Astrocyte of the cerebellum (primary cell): ENCODE data around the gene MS4A6A.
"Not testable (repeated sequence)": the region's sequence is repeated elsewhere in the genome, so short reads cannot be mapped to it uniquely, and the experiment has no call there.

Experiments used
- DNase-seq: peaks from one replicate; pipeline ENCODE4 v3.0.0-alpha.2; 2011; ENCODE audit warnings: low read depth
- H3K4me3 ChIP-seq: 2 replicates; pipeline ENCODE4 v1.5.1; 2011; ENCODE audit warnings: mild to moderate bottlenecking, low read depth, low read length, moderate library complexity
- in situ Hi-C: cut with HindIII; loops from 2 replicates; pipeline ENCODE4 v1.10.0; 2017; ENCODE audit warnings: low sequenced_read_pairs
- TF ChIP-seq, protein P1 (sequence below): IDR thresholded peaks from 2 replicates; pipeline ENCODE4 v1.5.1; 2012; ENCODE audit warnings: low read length, low read depth, moderate library complexity, mild to moderate bottlenecking; ENCODE audit errors: missing control alignments

Gene MS4A6A

DNA sequence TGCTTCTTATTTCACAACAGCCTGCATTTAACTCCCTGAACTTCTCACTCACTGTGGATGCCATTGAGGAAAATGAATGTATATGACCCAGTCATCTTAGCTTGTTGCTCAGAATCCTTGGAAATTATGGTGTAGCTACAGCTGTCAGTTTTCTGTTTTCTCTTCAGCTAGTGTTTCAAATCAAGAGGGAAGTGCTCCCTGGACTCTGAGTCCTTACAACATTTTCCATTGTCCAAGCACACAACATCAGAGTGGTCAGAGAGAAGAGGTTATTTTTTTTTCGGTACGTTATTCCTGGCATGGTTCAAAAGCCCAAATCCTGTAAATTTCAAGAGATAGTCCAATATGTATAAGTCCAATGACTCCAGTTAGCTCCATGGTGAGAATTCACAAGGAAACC, 23.6 kb downstream of the MS4A6A start:
- no peak for DNase-seq
- in situ Hi-C loops = no loop called here
- TF ChIP-seq, protein P1, sequence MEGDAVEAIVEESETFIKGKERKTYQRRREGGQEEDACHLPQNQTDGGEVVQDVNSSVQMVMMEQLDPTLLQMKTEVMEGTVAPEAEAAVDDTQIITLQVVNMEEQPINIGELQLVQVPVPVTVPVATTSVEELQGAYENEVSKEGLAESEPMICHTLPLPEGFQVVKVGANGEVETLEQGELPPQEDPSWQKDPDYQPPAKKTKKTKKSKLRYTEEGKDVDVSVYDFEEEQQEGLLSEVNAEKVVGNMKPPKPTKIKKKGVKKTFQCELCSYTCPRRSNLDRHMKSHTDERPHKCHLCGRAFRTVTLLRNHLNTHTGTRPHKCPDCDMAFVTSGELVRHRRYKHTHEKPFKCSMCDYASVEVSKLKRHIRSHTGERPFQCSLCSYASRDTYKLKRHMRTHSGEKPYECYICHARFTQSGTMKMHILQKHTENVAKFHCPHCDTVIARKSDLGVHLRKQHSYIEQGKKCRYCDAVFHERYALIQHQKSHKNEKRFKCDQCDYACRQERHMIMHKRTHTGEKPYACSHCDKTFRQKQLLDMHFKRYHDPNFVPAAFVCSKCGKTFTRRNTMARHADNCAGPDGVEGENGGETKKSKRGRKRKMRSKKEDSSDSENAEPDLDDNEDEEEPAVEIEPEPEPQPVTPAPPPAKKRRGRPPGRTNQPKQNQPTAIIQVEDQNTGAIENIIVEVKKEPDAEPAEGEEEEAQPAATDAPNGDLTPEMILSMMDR = no peak
- no peak overlapping the region for H3K4me3 ChIP-seq

DNA sequence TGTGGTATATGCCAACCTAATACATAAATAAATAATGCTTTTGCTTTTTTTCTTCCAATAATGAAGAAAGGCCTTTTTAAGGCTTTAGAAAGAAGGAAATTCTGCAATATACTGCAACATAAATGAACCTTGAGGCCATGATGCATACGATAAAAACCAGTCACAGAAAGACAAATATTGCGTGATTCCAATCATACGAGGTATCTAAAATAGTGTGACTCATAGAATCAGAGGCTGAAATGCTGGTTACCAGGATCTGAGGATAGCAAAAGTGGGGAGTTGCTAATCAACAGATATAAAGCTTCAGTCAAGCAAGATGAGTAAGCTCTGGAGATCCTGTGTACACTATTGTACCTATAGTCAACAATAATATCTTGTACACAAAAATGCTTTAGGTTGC, 24.2 kb downstream of the MS4A6A start:
- in situ Hi-C loops = no loop called here
- no peak overlapping the region for H3K4me3 ChIP-seq
- DNase-seq = no peak
- TF ChIP-seq, protein P1 = no peak

DNA sequence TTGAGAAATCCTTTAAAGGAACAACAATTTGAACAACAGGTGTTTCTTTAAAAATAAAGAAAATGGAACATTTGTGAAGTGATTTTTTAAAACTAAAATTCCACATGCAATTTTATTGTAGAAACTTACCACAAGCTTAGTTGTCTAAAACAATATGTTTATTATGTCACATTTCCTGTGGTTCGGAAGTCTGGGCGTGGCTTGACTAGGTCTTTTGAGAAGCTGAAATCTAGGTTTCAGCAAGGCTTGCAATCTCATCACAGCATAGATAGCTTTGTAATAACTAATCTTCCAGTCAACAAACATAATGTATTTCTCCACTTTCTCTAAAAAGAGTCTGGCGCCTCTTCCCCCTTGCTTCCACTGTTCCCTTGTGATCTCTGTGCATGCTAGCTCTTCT, 27.0 kb downstream of the MS4A6A start:
- no peak for DNase-seq
- in situ Hi-C loops = no loop called here
- no peak overlapping the region for H3K4me3 ChIP-seq
- TF ChIP-seq, protein P1 = no peak

DNA sequence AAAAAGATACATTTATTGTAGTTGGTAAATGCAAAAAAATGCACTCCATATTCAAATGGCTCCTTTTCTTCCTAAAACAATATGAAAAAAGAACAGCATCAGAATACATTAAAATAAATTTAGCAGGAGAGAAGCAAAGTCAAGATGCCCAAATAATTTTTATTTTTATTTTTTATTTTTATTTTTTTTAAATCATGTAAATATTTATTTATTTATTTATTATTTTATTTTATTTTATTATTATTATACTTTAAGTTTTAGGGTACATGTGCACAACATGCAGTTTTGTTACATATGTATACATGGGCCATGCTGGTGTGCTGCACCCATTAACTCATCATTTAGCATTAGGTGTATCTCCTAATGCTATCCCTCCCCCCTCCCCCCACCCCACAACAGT, 30.2 kb downstream of the MS4A6A start:
- H3K4me3 ChIP-seq, in situ Hi-C loops, DNase-seq: not testable (repeated sequence)

DNA sequence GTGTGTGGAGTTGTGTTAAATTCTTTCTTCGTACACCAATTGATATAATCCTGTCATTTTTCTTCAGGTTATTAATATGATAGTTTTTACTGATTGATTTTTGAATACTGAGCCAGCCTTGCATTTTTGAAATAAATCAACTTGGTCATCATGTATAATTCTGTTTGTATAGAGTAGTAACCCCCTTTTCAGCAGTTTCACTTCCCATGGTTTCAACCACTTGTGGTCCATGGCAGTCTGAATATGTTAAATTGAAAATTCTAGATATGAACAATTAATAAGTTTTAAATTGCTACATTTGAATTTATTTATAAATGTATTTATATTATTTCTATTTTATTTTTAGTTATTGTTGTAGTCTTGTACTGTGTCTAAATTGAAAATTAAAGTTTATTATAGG, 32.6 kb downstream of the MS4A6A start:
- no peak for DNase-seq
- TF ChIP-seq, protein P1 = no peak
- in situ Hi-C loops = no loop called here
- no peak overlapping the region for H3K4me3 ChIP-seq

DNA sequence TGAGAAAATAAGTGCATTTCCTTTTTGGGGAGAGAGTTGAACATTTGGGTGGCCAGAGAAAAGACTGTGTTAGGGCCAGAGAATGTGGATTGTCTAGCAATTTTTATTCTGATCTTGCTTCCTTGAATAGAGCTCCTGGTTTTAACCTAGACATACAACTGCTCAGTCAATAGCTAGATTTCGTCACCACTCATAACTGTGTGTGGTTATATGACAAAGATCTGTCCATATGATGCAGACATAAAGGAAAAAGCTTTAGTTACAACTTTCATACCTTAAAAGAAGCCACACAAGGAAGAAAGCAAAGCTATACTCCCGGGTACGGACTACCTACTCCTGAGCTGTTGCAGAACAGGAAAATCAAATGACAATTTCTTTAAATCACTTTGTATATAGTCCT, 37.2 kb downstream of the MS4A6A start:
- no peak for DNase-seq
- TF ChIP-seq, protein P1 = no peak
- in situ Hi-C loops = no loop called here
- no peak overlapping the region for H3K4me3 ChIP-seq

DNA sequence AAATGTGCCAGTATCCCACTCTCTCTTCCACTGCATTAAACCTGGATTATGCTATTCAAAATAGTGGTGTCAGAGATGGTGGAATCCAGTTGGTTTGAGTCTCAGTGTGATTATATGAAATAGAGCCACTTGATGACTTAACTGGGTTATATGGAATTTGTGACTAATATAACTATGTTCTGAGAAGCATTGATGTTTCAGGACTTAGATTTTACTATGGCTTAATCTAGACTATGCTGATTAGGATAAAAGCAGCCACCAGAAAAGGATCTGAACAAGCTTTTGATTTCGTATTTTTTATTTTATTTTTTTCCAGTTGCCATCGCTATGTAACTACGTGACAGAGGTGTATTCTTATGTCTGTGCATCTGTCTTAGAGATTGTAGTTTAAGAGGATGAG, 39.1 kb downstream of the MS4A6A start:
- in situ Hi-C loops = no loop called here
- no peak for DNase-seq
- no peak overlapping the region for H3K4me3 ChIP-seq
- TF ChIP-seq, protein P1 = no peak
